Liver (tissue), 9 donors: Measurements from ENCODE around the gene ABHD17A. TPM values are rescaled to one million over a fixed set of nuclear protein-coding genes. Genes with fewer than 3 reads are reported as not detected.

Experiments
- DNase-seq: peaks from one replicate; pipeline ENCODE4 v3.0.0-alpha.2; 2017; ENCODE audit warnings: low spot score
- H3K27ac ChIP-seq, 2 donors: one replicate each; pipeline ENCODE4 v1.7.0; 2013; ENCODE audit warnings: inconsistent platforms in 2 of 2, low read length in 2 of 2, control low read depth in 1 of 2, low read depth in 1 of 2, mild to moderate bottlenecking in 1 of 2
- H3K27me3 ChIP-seq, 4 donors: one replicate each; pipeline versions ENCODE4 v1.6.1 to v1.7.0; 2013; ENCODE audit warnings: low read length in 3 of 4, inconsistent platforms in 1 of 4, mild to moderate bottlenecking in 1 of 4, moderate library complexity in 1 of 4; ENCODE audit not compliant: control insufficient read depth in 4 of 4, insufficient read depth in 4 of 4
- H3K36me3 ChIP-seq, 4 donors: one replicate each; pipeline versions ENCODE4 v1.6.1 to v1.7.0; 2013; ENCODE audit warnings: low read length in 3 of 4, mild to moderate bottlenecking in 3 of 4, low read depth in 1 of 4, moderate library complexity in 1 of 4; ENCODE audit not compliant: control insufficient read depth in 4 of 4, insufficient read depth in 3 of 4
- H3K4me1 ChIP-seq, 4 donors: one replicate each; pipeline versions ENCODE4 v1.6.1 to v1.7.0; 2013; ENCODE audit warnings: low read length in 3 of 4, mild to moderate bottlenecking in 3 of 4, moderate library complexity in 1 of 4; ENCODE audit not compliant: control insufficient read depth in 4 of 4, insufficient read depth in 4 of 4
- H3K4me3 ChIP-seq, 3 donors: one replicate each; pipeline versions ENCODE4 v1.6.1 to v1.7.0; 2013; ENCODE audit warnings: low read length in 3 of 3, control low read depth in 1 of 3, low read depth in 1 of 3, mild to moderate bottlenecking in 1 of 3
- H3K9ac ChIP-seq, 2 donors: one replicate each; pipeline ENCODE4 v1.7.0; 2013; ENCODE audit warnings: low read length in 2 of 2, mild to moderate bottlenecking in 2 of 2, moderate library complexity in 2 of 2, control low read depth in 1 of 2, low read depth in 1 of 2
- H3K9me3 ChIP-seq, 4 donors: one replicate each; pipeline versions ENCODE4 v1.6.1 to v1.7.0; 2013; ENCODE audit warnings: low read length in 3 of 4; ENCODE audit not compliant: control insufficient read depth in 4 of 4
- EGR1 ChIP-seq, 2 donors: IDR thresholded peaks; 2 replicates each; pipeline ENCODE4 v1.6.1; 2016 to 2018; ENCODE audit warnings: antibody characterized with exemption in 2 of 2, low read depth in 2 of 2
- FOXA1 ChIP-seq: IDR thresholded peaks from 2 replicates; pipeline ENCODE4 v1.6.1; 2016; ENCODE audit warnings: antibody characterized with exemption
- FOXA2 ChIP-seq: IDR thresholded peaks from 2 replicates; pipeline ENCODE4 v1.6.1; 2016; ENCODE audit warnings: antibody characterized with exemption
- GABPA ChIP-seq, 2 donors: IDR thresholded peaks in 1 of 2; conservative IDR thresholded peaks in 1 of 2; 2 replicates each; pipeline ENCODE4 v1.6.1; 2016; ENCODE audit warnings: antibody characterized with exemption in 2 of 2, mild to moderate bottlenecking in 1 of 2, moderate library complexity in 1 of 2
- HNF4A ChIP-seq, 2 donors: conservative IDR thresholded peaks; 2 replicates each; pipeline ENCODE4 v1.6.1; 2016; ENCODE audit warnings: antibody characterized with exemption in 2 of 2, mild to moderate bottlenecking in 2 of 2
- HNF4G ChIP-seq: IDR thresholded peaks from 2 replicates; pipeline ENCODE4 v1.6.1; 2016; ENCODE audit warnings: antibody characterized with exemption
- JUND ChIP-seq, 2 donors: IDR thresholded peaks; 2 replicates each; pipeline ENCODE4 v1.6.1; 2016; ENCODE audit warnings: antibody characterized with exemption in 2 of 2
- NR2F2 ChIP-seq: IDR thresholded peaks from 2 replicates; pipeline ENCODE4 v1.6.1; 2016; ENCODE audit warnings: antibody characterized with exemption
- RAD21 ChIP-seq, 2 donors: IDR thresholded peaks; 2 replicates each; pipeline ENCODE4 v1.6.1; 2016; ENCODE audit warnings: antibody characterized with exemption in 2 of 2, mild to moderate bottlenecking in 2 of 2
- RXRA ChIP-seq, 2 donors: IDR thresholded peaks; 2 replicates each; pipeline ENCODE4 v1.6.1; 2017 to 2018; ENCODE audit warnings: antibody characterized with exemption in 2 of 2, mild to moderate bottlenecking in 1 of 2
- SP1 ChIP-seq: IDR thresholded peaks from 2 replicates; pipeline ENCODE4 v1.6.1; 2018; ENCODE audit warnings: antibody characterized with exemption, mild to moderate bottlenecking
- TAF1 ChIP-seq: conservative IDR thresholded peaks from 2 replicates; pipeline ENCODE4 v1.6.1; 2016; ENCODE audit warnings: antibody characterized with exemption, mild to moderate bottlenecking
- YY1 ChIP-seq: IDR thresholded peaks from 2 replicates; pipeline ENCODE4 v1.6.1; 2016; ENCODE audit warnings: antibody characterized with exemption, mild to moderate bottlenecking
- WGBS: extraction: QIAGEN DNeasy Blood & Tissue Kit; methylation state at CpG from one replicate; pipeline ENCODE4 v1.1.7; 2013; 5-methylcytosine and 5-hydroxymethylcytosine counted together
- polyA plus RNA-seq, 2 donors: library from polyadenylated mRNA; stranded (reverse) in 1 of 2; unstranded in 1 of 2; fragments of 200-250 nt in 1 of 2; fragments of >200 nt in 1 of 2; fragmentation: Nextera tagmentation in 1 of 2; extraction: Ambion mirVana in 1 of 2; gene quantifications; one replicate each; pipeline versions ENCODE4 v1.2.1 to v1.2.3, GENCODE V29; 2013 to 2015
- total RNA-seq, 2 donors: library from RNA; depleted of rRNA; stranded (reverse); fragments of >200 nt; gene quantifications; one replicate each; pipeline ENCODE4 v1.2.3, GENCODE V29; 2014
- TF ChIP-seq, protein P1 (sequence below): IDR thresholded peaks from 2 replicates; pipeline ENCODE4 v1.6.1; 2016; ENCODE audit warnings: antibody characterized with exemption, mild to moderate bottlenecking
- TF ChIP-seq, protein P2 (sequence below): fragments of 150-350 bp; IDR thresholded peaks from 2 replicates; pipeline ENCODE4 v1.5.1; 2017; ENCODE audit warnings: improper control_type of control experiment, low read depth, low read length; ENCODE audit not compliant: missing input control
- TF ChIP-seq, protein P3 (sequence below): IDR thresholded peaks from 2 replicates; pipeline ENCODE4 v1.6.1; 2016; ENCODE audit warnings: antibody characterized with exemption
- TF ChIP-seq, protein P4 (sequence below): IDR thresholded peaks from 2 replicates; pipeline ENCODE4 v1.6.1; 2016; ENCODE audit warnings: antibody characterized with exemption
- TF ChIP-seq, protein P5 (sequence below): IDR thresholded peaks from 2 replicates; pipeline ENCODE4 v1.6.1; 2016; ENCODE audit warnings: antibody characterized with exemption
- donor health status: healthy.
- donor health status: healthy.
- donor health status: healthy.
- donor health status: healthy.
- donor health status: healthy.

ABHD17A gene
- total and polyA plus RNA-seq, 4 donors = 8.1 to 30.2 (median 27.0) TPM

DNA sequence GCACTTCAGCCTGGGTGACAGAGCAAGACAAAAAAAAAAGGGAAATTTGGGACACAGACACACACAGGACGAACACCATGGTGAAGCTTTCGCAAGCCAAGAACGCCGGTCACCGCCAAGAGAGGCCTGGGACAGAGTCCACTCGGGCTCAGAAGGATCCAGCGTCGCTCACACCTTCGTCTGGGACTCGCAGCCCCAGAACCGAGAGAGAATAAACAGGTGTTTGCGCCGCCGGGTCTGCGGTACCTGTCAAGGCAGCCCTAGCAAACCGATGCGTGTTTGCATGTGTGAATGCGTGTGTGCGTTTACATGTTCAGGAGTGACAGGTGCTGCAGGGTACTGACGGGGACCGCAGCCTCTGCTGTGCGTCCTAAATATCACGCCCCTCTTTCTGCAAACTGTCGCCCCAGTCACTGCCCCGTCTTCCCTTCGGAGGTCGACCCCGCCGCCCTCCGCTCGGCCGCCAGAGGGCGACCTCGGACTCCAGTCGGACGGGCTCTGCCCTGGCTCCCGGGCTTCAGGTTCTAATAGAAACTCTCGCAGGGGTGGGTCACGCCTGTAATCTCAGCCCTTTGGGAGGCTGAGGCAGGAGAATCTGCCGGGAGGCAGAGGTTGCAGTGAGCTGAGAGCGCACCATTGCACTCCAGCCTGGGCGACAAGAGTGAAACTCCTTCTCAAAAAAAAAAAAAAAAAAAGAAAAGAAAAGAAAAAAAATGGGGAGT, 43.9 kb upstream of the ABHD17A start:
- WGBS = 6% methylated on average over 42 of the region's 42 CpGs
- Histone ChIP-seq H3K4me3 (peak overlapping the region in 2 of 3 donors; percentile 9 to 55), H3K36me3 (peaks cover 0 to 7% (median 3%) of the 10 kb centered on the region in 4 donors), H3K27me3 (no peaks in the 10 kb centered on the region), H3K9ac (no peak overlapping the region), H3K27ac (peak overlapping the region; percentile 14 to 42), H3K9me3 (no peaks in the 10 kb centered on the region), H3K4me1 (peaks cover 3 to 11% (median 10%) of the 10 kb centered on the region in 4 donors)
- peak; percentile 85 for DNase-seq
- TF ChIP-seq HNF4A (conservative IDR thresholded peaks at IDR 0.05) (peak; percentile 17 to 18), JUND (IDR thresholded peaks at IDR 0.05) (no peak), RXRA (IDR thresholded peaks at IDR 0.05) (peak; percentile 4 to 32), YY1 (no peak), FOXA2 (no peak), RAD21 (IDR thresholded peaks at IDR 0.05) (peak; percentile 85), FOXA1 (no peak), EGR1 (IDR thresholded peaks at IDR 0.05; ENCODE audit: low read depth in 2 of 2) (no peak), GABPA (IDR thresholded peaks at IDR 0.05 in 1 of 2, conservative IDR thresholded peaks at IDR 0.05 in 1 of 2) (no peak), HNF4G (no peak), TAF1 (no peak), NR2F2 (peak; percentile 62), SP1 (peak; percentile 8)
- TF ChIP-seq, protein P1, sequence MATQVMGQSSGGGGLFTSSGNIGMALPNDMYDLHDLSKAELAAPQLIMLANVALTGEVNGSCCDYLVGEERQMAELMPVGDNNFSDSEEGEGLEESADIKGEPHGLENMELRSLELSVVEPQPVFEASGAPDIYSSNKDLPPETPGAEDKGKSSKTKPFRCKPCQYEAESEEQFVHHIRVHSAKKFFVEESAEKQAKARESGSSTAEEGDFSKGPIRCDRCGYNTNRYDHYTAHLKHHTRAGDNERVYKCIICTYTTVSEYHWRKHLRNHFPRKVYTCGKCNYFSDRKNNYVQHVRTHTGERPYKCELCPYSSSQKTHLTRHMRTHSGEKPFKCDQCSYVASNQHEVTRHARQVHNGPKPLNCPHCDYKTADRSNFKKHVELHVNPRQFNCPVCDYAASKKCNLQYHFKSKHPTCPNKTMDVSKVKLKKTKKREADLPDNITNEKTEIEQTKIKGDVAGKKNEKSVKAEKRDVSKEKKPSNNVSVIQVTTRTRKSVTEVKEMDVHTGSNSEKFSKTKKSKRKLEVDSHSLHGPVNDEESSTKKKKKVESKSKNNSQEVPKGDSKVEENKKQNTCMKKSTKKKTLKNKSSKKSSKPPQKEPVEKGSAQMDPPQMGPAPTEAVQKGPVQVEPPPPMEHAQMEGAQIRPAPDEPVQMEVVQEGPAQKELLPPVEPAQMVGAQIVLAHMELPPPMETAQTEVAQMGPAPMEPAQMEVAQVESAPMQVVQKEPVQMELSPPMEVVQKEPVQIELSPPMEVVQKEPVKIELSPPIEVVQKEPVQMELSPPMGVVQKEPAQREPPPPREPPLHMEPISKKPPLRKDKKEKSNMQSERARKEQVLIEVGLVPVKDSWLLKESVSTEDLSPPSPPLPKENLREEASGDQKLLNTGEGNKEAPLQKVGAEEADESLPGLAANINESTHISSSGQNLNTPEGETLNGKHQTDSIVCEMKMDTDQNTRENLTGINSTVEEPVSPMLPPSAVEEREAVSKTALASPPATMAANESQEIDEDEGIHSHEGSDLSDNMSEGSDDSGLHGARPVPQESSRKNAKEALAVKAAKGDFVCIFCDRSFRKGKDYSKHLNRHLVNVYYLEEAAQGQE = no peak
- TF ChIP-seq, protein P2, sequence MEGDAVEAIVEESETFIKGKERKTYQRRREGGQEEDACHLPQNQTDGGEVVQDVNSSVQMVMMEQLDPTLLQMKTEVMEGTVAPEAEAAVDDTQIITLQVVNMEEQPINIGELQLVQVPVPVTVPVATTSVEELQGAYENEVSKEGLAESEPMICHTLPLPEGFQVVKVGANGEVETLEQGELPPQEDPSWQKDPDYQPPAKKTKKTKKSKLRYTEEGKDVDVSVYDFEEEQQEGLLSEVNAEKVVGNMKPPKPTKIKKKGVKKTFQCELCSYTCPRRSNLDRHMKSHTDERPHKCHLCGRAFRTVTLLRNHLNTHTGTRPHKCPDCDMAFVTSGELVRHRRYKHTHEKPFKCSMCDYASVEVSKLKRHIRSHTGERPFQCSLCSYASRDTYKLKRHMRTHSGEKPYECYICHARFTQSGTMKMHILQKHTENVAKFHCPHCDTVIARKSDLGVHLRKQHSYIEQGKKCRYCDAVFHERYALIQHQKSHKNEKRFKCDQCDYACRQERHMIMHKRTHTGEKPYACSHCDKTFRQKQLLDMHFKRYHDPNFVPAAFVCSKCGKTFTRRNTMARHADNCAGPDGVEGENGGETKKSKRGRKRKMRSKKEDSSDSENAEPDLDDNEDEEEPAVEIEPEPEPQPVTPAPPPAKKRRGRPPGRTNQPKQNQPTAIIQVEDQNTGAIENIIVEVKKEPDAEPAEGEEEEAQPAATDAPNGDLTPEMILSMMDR = peak; percentile 79
- TF ChIP-seq, protein P3, sequence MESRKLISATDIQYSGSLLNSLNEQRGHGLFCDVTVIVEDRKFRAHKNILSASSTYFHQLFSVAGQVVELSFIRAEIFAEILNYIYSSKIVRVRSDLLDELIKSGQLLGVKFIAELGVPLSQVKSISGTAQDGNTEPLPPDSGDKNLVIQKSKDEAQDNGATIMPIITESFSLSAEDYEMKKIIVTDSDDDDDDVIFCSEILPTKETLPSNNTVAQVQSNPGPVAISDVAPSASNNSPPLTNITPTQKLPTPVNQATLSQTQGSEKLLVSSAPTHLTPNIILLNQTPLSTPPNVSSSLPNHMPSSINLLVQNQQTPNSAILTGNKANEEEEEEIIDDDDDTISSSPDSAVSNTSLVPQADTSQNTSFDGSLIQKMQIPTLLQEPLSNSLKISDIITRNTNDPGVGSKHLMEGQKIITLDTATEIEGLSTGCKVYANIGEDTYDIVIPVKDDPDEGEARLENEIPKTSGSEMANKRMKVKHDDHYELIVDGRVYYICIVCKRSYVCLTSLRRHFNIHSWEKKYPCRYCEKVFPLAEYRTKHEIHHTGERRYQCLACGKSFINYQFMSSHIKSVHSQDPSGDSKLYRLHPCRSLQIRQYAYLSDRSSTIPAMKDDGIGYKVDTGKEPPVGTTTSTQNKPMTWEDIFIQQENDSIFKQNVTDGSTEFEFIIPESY = no peak
- TF ChIP-seq, protein P4, sequence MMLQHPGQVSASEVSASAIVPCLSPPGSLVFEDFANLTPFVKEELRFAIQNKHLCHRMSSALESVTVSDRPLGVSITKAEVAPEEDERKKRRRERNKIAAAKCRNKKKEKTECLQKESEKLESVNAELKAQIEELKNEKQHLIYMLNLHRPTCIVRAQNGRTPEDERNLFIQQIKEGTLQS = no peak
- TF ChIP-seq, protein P5, sequence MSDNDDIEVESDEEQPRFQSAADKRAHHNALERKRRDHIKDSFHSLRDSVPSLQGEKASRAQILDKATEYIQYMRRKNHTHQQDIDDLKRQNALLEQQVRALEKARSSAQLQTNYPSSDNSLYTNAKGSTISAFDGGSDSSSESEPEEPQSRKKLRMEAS = no peak
